GM21529 (cell line): ENCODE data around the gene CUEDC1.
A peak's percentile ranks its signal among the peaks of the same experiment; 100 is the strongest.
"Not testable (repeated sequence)": the region's sequence is repeated elsewhere in the genome, so short reads cannot be mapped to it uniquely, and the experiment has no call there.

Experiments used
- ATAC-seq: cut with Tn5 transposase; IDR thresholded peaks from one replicate; pipeline ENCODE4 v1.9.1; 2021; ENCODE audit not compliant: unreplicated experiment

Gene CUEDC1

DNA sequence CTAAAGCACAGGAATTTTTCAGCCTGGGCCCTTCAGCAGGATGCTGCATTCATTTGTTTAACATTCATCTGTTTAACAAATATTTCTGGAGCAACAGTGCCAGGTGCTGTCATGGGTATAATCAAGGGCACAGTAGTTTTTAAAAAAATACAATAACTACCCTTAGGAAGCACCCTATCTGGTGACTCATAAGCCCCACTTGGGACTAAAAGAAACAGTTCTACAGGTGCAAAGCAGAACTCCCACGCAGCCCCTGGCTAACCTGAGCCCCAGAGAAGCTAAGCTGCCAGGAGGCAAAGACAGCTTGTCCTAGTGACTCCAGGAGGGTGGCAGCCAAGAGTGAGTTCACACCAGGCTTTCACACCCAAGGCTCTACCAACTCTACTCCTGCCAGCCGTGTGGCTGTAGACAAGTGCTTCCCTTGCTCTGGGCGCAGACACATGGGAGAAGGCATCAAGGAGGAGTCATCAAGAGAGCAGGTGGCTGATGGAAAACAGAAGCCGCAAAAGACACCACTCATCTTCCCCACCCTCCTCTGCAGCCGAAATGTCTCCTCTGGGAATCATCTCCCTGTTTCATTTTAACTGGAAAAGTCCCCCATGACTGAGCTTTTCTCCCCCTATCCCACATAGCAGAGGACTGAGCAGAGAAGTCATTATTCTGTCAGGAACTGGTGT, 14.4 kb downstream of the CUEDC1 start:
- ATAC-seq: no peak

- ATAC-seq: peak; percentile 24
Observed at GRCh38 chr17:57940231-57940630, 15.0 kb downstream of the CUEDC1 start.

- peak; percentile 64 for ATAC-seq
Observed at GRCh38 chr17:57939797-57940196, 15.4 kb downstream of the CUEDC1 start.

DNA sequence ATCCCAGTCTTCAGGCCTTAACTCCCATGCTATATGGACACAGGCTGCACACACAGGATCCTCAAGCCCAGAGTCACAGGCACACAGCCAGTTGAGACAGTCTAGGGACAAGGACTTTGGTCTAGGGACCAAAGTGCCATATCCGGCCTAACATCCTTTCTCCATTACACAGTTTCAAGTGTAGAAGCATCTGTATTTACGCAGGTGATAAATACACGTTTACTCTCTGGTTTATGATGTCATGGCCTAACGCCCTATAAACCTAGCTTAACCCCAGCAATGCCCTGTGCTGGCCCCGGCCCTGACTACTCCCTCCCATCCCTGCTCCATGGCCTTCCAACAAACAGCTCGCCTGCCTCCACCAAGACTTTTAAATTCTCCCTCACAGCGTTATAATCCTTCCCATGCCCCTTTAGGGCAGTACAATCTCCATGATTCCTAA, 17.1 kb downstream of the CUEDC1 start:
- no peak for ATAC-seq

DNA sequence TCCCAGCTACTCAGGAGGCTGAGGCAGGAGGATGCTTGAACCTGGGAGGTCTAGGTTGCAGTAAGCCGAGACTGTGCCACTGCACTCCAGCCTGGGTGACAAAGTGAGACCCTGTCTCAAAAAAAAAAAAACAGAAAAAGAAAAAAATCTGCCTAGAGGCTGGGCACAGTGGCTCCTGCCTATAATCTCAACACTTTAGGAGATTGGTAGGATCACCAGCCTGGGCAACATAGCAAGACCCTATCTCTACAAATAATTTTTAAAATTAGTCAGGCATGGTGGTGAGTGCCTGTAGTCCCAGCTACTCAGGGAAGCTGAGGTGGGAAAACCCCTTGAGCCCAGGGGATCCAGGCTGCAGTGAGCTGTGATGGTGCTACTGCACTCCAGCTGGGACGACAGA, 17.7 kb downstream of the CUEDC1 start:
- ATAC-seq: no peak

GRCh38 chr17:57935833-57936807, 19.1 kb downstream of the CUEDC1 start:
- no peak for ATAC-seq

GRCh38 chr17:57931488-57932137, 23.6 kb downstream of the CUEDC1 start:
- no peak for ATAC-seq

- ATAC-seq: no peak
Observed at GRCh38 chr17:57930239-57930638, 25.0 kb downstream of the CUEDC1 start.

DNA sequence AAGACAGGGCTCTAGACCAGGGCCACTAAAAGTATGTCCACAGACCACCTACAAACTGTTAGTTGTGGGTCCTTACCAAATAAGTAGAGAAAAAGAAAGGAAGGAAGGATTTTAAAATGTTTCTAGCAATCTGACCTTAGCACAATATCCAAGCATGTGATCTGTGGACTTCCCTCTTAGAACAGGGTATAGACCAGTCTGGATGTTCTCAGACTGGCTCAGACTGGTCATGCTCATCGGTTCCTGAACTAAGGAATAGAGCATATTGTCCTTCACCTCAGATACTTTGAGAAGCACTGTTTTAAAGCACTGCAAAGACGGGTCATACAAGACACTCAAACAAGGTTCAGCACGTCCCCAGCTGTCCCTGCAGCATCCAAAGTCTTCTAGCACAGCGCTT, 25.8 kb downstream of the CUEDC1 start:
- no peak for ATAC-seq

GRCh38 chr17:57928928-57929327, 26.3 kb downstream of the CUEDC1 start:
- no peak for ATAC-seq

DNA sequence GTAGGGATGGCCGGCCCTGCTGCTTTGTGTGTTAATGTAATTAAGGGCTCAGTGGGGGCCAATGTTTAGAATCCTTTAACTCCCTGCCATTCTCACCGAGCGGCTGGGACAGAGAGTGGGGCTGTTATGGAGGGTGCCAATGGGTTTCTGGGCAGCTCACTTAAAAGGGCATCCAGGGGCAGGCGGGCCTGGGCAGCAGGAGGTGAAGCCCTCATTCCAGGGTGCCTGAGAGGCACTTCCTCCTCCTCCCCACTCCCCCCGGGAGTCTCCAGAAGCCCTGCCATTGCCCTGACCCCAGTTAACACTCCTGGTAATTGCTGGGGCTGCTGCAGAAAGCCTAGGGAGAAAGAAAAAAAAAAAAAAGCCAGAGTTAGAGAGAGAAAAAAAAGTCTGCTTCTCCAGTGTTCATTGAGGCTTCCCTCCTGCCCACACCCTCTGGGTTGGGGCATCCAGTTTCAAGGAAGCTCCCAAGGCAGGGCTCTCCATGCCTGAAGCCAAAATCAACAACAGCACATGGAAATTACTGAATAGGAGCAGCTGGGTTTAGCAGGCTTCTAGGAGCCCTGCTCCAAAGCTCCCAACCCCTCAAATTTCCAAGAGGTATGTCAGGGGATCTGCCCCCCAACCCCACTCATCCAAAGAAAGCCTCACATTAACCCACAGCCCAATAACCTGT, 28.0 kb downstream of the CUEDC1 start:
- ATAC-seq: no peak

- no peak for ATAC-seq
Observed at GRCh38 chr17:57926723-57927047, 28.5 kb downstream of the CUEDC1 start.

DNA sequence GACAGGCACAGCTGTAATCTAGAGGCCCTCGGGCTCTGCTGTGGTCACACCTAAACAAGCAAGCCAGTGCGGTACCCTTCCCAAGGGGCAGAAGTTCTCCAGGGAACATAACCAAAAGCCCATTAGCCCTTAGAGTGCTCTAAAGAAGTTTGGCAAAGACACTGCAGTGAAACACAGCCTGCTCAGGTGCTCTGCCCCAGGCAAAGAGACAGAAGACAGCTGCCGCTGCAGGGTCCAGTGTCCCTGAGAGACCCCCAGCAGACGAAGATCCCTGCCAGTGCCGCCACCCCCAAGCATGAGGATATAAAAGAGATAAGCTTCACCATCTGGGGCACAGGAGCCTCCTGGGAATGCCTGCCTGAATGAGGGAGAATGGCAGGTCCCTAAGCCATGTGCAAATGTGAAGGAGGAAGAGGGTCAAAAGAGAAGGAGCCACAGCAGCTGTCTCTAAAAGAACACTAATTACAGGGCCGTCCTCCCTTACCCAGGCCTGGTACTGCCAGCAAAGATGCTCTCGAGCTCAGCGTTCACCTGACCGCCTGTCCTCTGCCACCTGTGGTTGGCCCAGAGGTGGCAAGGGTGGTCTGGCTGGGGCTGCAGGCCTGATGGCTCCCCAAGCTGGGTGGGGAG, 29.7 kb downstream of the CUEDC1 start:
- no peak for ATAC-seq

- ATAC-seq: no peak
Observed at GRCh38 chr17:57924677-57925076, 30.5 kb downstream of the CUEDC1 start.

GRCh38 chr17:57923182-57923872, 31.9 kb downstream of the CUEDC1 start:
- ATAC-seq: no peak

DNA sequence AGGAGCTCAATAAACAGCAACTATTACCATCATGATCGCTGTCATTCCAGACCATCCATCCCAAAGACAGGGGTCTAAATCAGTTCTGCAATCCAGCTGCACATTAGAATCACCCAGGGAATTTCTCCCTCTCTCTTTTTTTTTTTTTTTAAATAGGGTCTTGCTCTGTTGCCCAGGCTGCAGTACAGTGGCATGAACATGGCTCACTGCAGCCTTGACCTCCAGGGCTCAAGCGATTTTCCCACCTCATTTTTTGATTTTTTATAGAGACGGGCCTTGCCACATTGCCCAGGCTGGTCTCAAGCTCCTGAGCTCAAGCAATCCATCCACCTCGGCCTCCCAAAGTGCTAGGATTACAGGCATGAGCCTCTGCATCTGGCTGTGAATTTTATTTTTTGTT, 32.5 kb downstream of the CUEDC1 start:
- ATAC-seq: not testable (repeated sequence)

- no peak for ATAC-seq
Observed at GRCh38 chr17:57920916-57921703, 34.1 kb downstream of the CUEDC1 start.

DNA sequence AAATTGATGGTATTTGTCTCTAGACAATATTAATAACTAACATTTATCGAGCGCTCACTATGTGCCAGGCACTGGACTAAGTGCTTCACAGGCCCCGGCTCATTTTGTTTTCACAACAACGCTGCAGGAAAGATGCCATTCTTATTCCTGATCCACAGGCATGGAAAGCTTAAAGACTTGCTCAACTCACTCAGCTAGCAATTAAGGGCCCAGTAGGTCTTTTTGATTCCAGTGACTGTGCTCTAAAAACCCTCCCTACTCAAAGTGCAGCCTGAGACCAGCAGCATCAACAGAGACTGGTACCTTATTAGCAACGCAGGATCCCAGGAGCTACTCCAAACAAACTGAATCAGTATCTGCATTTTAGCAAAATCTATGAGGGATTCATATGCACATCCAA, 35.3 kb downstream of the CUEDC1 start:
- no peak for ATAC-seq
